SK-N-SH (cell line): ENCODE results near the gene PKP4. TPM values are rescaled to one million over a fixed set of nuclear protein-coding genes. Genes with fewer than 3 reads are reported as not detected.

Experiments used
- CTCF ChIA-PET: fragments of 300-600, 350-600 bp; formaldehyde crosslinking; extraction: SDS; loops from one replicate; lab custom pipeline; 2021; lab: Yijun Ruan, JAX
- POLR2A ChIA-PET: fragments of 350-600 bp; sonication (Branson Sonifier 250); formaldehyde crosslinking; extraction: SDS; loops from one replicate; lab custom pipeline; 2020; ENCODE audit warnings: antibody characterized with exemption, inconsistent platforms; lab: Yijun Ruan, JAX
- DNase-seq: peaks from one replicate; pipeline ENCODE4 v3.0.0; 2012
- H2AFZ ChIP-seq: fragments of 200-600 bp; sonication (generic); 2 replicates; pipeline ENCODE4 v1.8.1; 2016; ENCODE audit warnings: antibody characterized with exemption, mild to moderate bottlenecking, low read depth
- H3F3A ChIP-seq: fragments of 200-600 bp; sonication (generic); replicated peaks from 2 replicates; pipeline ENCODE3; 2016; ENCODE audit warnings: antibody characterized with exemption, mild to moderate bottlenecking; ENCODE audit not compliant: insufficient read depth
- H3K27ac ChIP-seq, 2 experiments: fragments of 200-500 bp in 1 of 2; fragments of 200-600 bp in 1 of 2; sonication (Bioruptor generic) in 1 of 2; sonication (generic), shearing (Covaris generic) in 1 of 2; 2 replicates each; pipeline versions ENCODE4 v1.5.1 to v1.6.1; 2014 to 2016; ENCODE audit warnings: low read depth in 2 of 2, inconsistent platforms in 1 of 2, low read length in 1 of 2, mild to moderate bottlenecking in 1 of 2, mixed read lengths in 1 of 2
- H3K27me3 ChIP-seq: fragments of 200-600 bp; sonication (generic), shearing (Covaris generic); 2 replicates; pipeline ENCODE4 v1.6.1; 2016; ENCODE audit warnings: mixed run types; ENCODE audit not compliant: insufficient read depth
- H3K36me3 ChIP-seq, 2 experiments: fragments of 200-500 bp in 1 of 2; fragments of 200-600 bp in 1 of 2; sonication (Bioruptor generic) in 1 of 2; sonication (generic) in 1 of 2; replicated peaks in 1 of 2; 2 replicates each; pipeline versions ENCODE3 to v1.5.1; 2014 to 2016; ENCODE audit warnings: low read length in 1 of 2, mild to moderate bottlenecking in 1 of 2; ENCODE audit not compliant: insufficient read depth in 2 of 2, control insufficient read depth in 1 of 2
- H3K4me1 ChIP-seq, 2 experiments: fragments of 200-500 bp in 1 of 2; fragments of 200-600 bp in 1 of 2; sonication (Bioruptor generic) in 1 of 2; sonication (generic), shearing (Covaris generic) in 1 of 2; 2 replicates each; pipeline versions ENCODE4 v1.5.1 to v1.6.1; 2014 to 2016; ENCODE audit warnings: low read depth in 1 of 2, low read length in 1 of 2, mixed run types in 1 of 2; ENCODE audit not compliant: insufficient read depth in 2 of 2, control insufficient read depth in 1 of 2
- H3K4me2 ChIP-seq: fragments of 200-600 bp; sonication (generic), shearing (Covaris generic); 2 replicates; pipeline ENCODE4 v1.6.1; 2017; ENCODE audit warnings: mixed run types
- H3K4me3 ChIP-seq, 2 experiments: fragments of 200-500 bp in 1 of 2; fragments of 200-600 bp in 1 of 2; sonication (Bioruptor generic) in 1 of 2; sonication (generic), shearing (Covaris generic) in 1 of 2; 2 replicates each; pipeline versions ENCODE4 v1.5.1 to v1.8.1; 2014 to 2016; ENCODE audit warnings: low read depth in 2 of 2, inconsistent platforms in 1 of 2, low read length in 1 of 2, mild to moderate bottlenecking in 1 of 2, mixed read lengths in 1 of 2, moderate library complexity in 1 of 2
- H3K79me2 ChIP-seq: fragments of 200-600 bp; sonication (generic); 2 replicates; pipeline ENCODE4 v1.8.1; 2017; ENCODE audit warnings: mild to moderate bottlenecking; ENCODE audit not compliant: insufficient read depth
- H3K9ac ChIP-seq: fragments of 200-600 bp; sonication (generic); 2 replicates; pipeline ENCODE4 v1.6.1; 2017; ENCODE audit warnings: mixed run types
- H3K9me2 ChIP-seq: fragments of 200-600 bp; sonication (generic); 2 replicates; pipeline ENCODE4 v1.6.1; 2017; ENCODE audit warnings: mixed run types
- H3K9me3 ChIP-seq: fragments of 200-600 bp; sonication (generic); 2 replicates; pipeline ENCODE4 v1.6.1; 2017; ENCODE audit warnings: mixed run types, mild to moderate bottlenecking, moderate library complexity
- H4K20me1 ChIP-seq: fragments of 200-600 bp; sonication (generic); 2 replicates; pipeline ENCODE4 v1.6.1; 2017; ENCODE audit warnings: mild to moderate bottlenecking, mixed run types; ENCODE audit not compliant: insufficient read depth
- ELF1 ChIP-seq: IDR thresholded peaks from 2 replicates; pipeline ENCODE4 v1.4.0; 2012
- EP300 ChIP-seq, 2 experiments: IDR thresholded peaks; 2 replicates each; pipeline versions ENCODE4 v1.4.0 to v1.6.1; 2012; ENCODE audit warnings: borderline replicate concordance in 1 of 2, low read depth in 1 of 2, low read length in 1 of 2
- FOXJ3 ChIP-seq: sonication (generic); formaldehyde crosslinking; IDR thresholded peaks from 2 replicates; pipeline ENCODE4 v1.5.1; 2020; ENCODE audit warnings: mild to moderate bottlenecking, missing genetic modification reagents
- FOXM1 ChIP-seq: IDR thresholded peaks from 2 replicates; pipeline ENCODE4 v1.4.0; 2012; ENCODE audit warnings: low read depth, mild to moderate bottlenecking
- GATA2 ChIP-seq: sonication (generic); formaldehyde crosslinking; IDR thresholded peaks from 2 replicates; pipeline ENCODE4 v1.5.0; 2020; ENCODE audit warnings: mild to moderate bottlenecking, missing genetic modification reagents
- JUND ChIP-seq: IDR thresholded peaks from 2 replicates; pipeline ENCODE4 v1.4.0; 2012
- MAX ChIP-seq: IDR thresholded peaks from 2 replicates; pipeline ENCODE4 v1.4.0; 2012; ENCODE audit warnings: low read depth
- NRF1 ChIP-seq: IDR thresholded peaks from 2 replicates; pipeline ENCODE4 v1.6.1; 2012; ENCODE audit warnings: low read depth, mild to moderate bottlenecking, low read length
- PBX3 ChIP-seq: IDR thresholded peaks from 2 replicates; pipeline ENCODE4; 2012
- POLR2AphosphoS5 ChIP-seq: IDR thresholded peaks from 2 replicates; pipeline ENCODE4 v1.6.1; 2012; ENCODE audit warnings: low read depth, low read length
- RAD21 ChIP-seq: IDR thresholded peaks from 2 replicates; pipeline ENCODE4 v1.6.1; 2012; ENCODE audit warnings: mild to moderate bottlenecking, low read length
- RCOR1 ChIP-seq: fragments of 150-350 bp; IDR thresholded peaks from 2 replicates; pipeline ENCODE4 v1.6.1; 2017; ENCODE audit warnings: antibody characterized with exemption, low read length
- SMC3 ChIP-seq: IDR thresholded peaks from 2 replicates; pipeline ENCODE4 v1.6.1; 2012; ENCODE audit warnings: low read depth, low read length, improper control_type of control experiment
- TCF12 ChIP-seq: IDR thresholded peaks from 2 replicates; pipeline ENCODE4 v1.4.0; 2012
- USF2 ChIP-seq: fragments of 150-350 bp; IDR thresholded peaks from 2 replicates; pipeline ENCODE4 v1.6.1; 2017; ENCODE audit warnings: antibody characterized with exemption, low read length, low read depth, borderline replicate concordance
- WGBS: methylation state at CpG from one replicate; pipeline ENCODE4 v1.1.6; 2017; ENCODE audit warnings: low lambda C conversion rate; 5-methylcytosine and 5-hydroxymethylcytosine counted together
- polyA plus RNA-seq, 3 experiments: library from polyadenylated mRNA; depleted of rRNA; stranded (reverse); fragments of >200 nt; gene quantifications; 2 replicates each; pipeline ENCODE4 v1.2.3, GENCODE V29; 2012

The PKP4 gene
- polyA plus RNA-seq, 1 of the 3 experiments (the other 2 are of a cell fraction): 10.9 TPM

GRCh38 chr2:158413581-158413980 lies 43.2 kb upstream of the PKP4 start:
- Histone ChIP-seq H3K27ac (no peak overlapping the region), H3K9ac (no peak overlapping the region), H3K36me3 (no peaks in the 10 kb centered on the region), H3K27me3 (no peaks in the 10 kb centered on the region), H4K20me1 (no peaks in the 10 kb centered on the region), H3K4me3 (no peak overlapping the region), H3K4me1 (peaks cover 0 to 4% of the 10 kb centered on the region in 2 experiments; a peak in 2 of 4 replicates), H2AFZ (peak overlapping the region; percentile 35; the same call in 1 of the 2 replicates), H3K79me2 (no peaks in the 10 kb centered on the region), H3K9me2 (no peaks in the 10 kb centered on the region), H3K9me3 (no peaks in the 10 kb centered on the region), H3K4me2 (no peak overlapping the region), H3F3A (no peaks in the 10 kb centered on the region)
- ChIA-PET POLR2A (no interaction called here), CTCF (interaction anchor here (0.8 to 1.1 kb wide), 2 partner anchors 9 to 379 kb away, joined by 3 read pairs; no protein-coding TSS in a partner anchor)
- TF ChIP-seq RCOR1 (peak; percentile 62; the same call in 1 of the 2 replicates), ELF1 (no peak), GATA2 (CRISPR knock-in tag) (peak; percentile 49), JUND (no peak)
- 28% methylated on average over 2 of the region's 2 CpGs for WGBS
- peak; percentile 9 for DNase-seq

- 61% methylated on average over 1 of the region's 1 CpG for WGBS
- H3K9ac ChIP-seq: no peak overlapping the region
- no peaks in the 10 kb centered on the region for H3K36me3 ChIP-seq
- no peak overlapping the region for H3K4me2 ChIP-seq
- peaks cover 0 to 4% of the 10 kb centered on the region in 2 experiments; a peak in 2 of 4 replicates for H3K4me1 ChIP-seq
- H3F3A ChIP-seq: no peaks in the 10 kb centered on the region
- POLR2A ChIA-PET: no interaction called here
- H4K20me1 ChIP-seq: no peaks in the 10 kb centered on the region
- CTCF ChIA-PET: interaction anchor here (1.1 to 1.3 kb wide), 2 partner anchors 339 to 380 kb away, joined by 3 to 4 read pairs; no protein-coding TSS in a partner anchor
- H3K4me3 ChIP-seq: no peak overlapping the region
- no peaks in the 10 kb centered on the region for H3K27me3 ChIP-seq
- no peak overlapping the region; a peak in 1 of 4 replicates for H3K27ac ChIP-seq
- TF ChIP-seq MAX (no peak), RAD21 (no peak), ELF1 (no peak), TCF12 (no peak), NRF1 (no peak), POLR2AphosphoS5 (no peak), FOXJ3 (CRISPR knock-in tag) (no peak), USF2 (no peak), PBX3 (no peak), EP300 (IDR thresholded peaks at IDR 0.05; ENCODE audit: borderline replicate concordance in 1 of 2, low read depth in 1 of 2, low read length in 1 of 2) (no peak), SMC3 (no peak), RCOR1 (no peak), FOXM1 (no peak)
- H3K79me2 ChIP-seq: no peaks in the 10 kb centered on the region
- no peak for DNase-seq
- H3K9me2 ChIP-seq: no peaks in the 10 kb centered on the region
- H3K9me3 ChIP-seq: no peaks in the 10 kb centered on the region
- no peak overlapping the region; the same call in 1 of the 2 replicates for H2AFZ ChIP-seq
These were observed 42.2 kb upstream of the PKP4 start for GRCh38 chr2:158414538-158414937.
